CD4-positive, alpha-beta T cell treated with Interleukin-15 for 1 hour (primary cell): ENCODE measurements around the gene MAFB.
A peak's percentile ranks its signal among the peaks of the same experiment; 100 is the strongest.

Experiments
- DNase-seq: peaks from one replicate; pipeline ENCODE4 v3.0.0-alpha.2; 2020

MAFB gene

GRCh38 chr20:40652441-40652987, 36.5 kb downstream of the MAFB start:
- no peak for DNase-seq

- no peak for DNase-seq
Observed at GRCh38 chr20:40651151-40651550, 37.9 kb downstream of the MAFB start.

GRCh38 chr20:40650707-40651106, 38.3 kb downstream of the MAFB start:
- DNase-seq = no peak

GRCh38 chr20:40648210-40649072, 40.6 kb downstream of the MAFB start:
- no peak for DNase-seq

- no peak for DNase-seq
Observed at GRCh38 chr20:40646813-40647212, 42.2 kb downstream of the MAFB start.

GRCh38 chr20:40646361-40646760, 42.7 kb downstream of the MAFB start:
- no peak for DNase-seq

- no peak for DNase-seq
Observed at GRCh38 chr20:40644863-40645262, 44.2 kb downstream of the MAFB start.

GRCh38 chr20:40643891-40644290, 45.1 kb downstream of the MAFB start:
- no peak for DNase-seq

- DNase-seq = no peak
Observed at GRCh38 chr20:40641809-40642208, 47.2 kb downstream of the MAFB start.

GRCh38 chr20:40641202-40641601, 47.8 kb downstream of the MAFB start:
- DNase-seq = peak; percentile 33

GRCh38 chr20:40640667-40641066, 48.4 kb downstream of the MAFB start:
- no peak for DNase-seq

- no peak for DNase-seq
Observed at GRCh38 chr20:40639676-40640355, 49.2 kb downstream of the MAFB start.

- DNase-seq = no peak
Observed at GRCh38 chr20:40639132-40639531, 49.9 kb downstream of the MAFB start.

GRCh38 chr20:40638414-40638813, 50.6 kb downstream of the MAFB start:
- DNase-seq = no peak

- no peak for DNase-seq
Observed at GRCh38 chr20:40637176-40637575, 51.9 kb downstream of the MAFB start.

GRCh38 chr20:40636486-40636885, 52.5 kb downstream of the MAFB start:
- no peak for DNase-seq

- no peak for DNase-seq
Observed at GRCh38 chr20:40635971-40636370, 53.1 kb downstream of the MAFB start.
